H1 (cell line): ENCODE data around the gene CNPY3. TPM values are rescaled to one million over a fixed set of nuclear protein-coding genes. Genes with fewer than 3 reads are reported as not detected.

ENCODE experiments used
- CBX5 ChIP-seq: fragments of 300-800, 300-1000 bp; sonication (generic); IDR thresholded peaks from 2 replicates; pipeline ENCODE4 v1.7.1; 2016; ENCODE audit warnings: antibody characterized with exemption, low read length, low read depth
- KDM5A ChIP-seq: fragments of 200-600 bp; IDR thresholded peaks from 2 replicates; pipeline ENCODE4 v1.7.1; 2012; ENCODE audit warnings: mild to moderate bottlenecking, low read length, inconsistent platforms, mixed read lengths
- NRF1 ChIP-seq: IDR thresholded peaks from 2 replicates; pipeline ENCODE4 v1.6.1; 2011; ENCODE audit warnings: mild to moderate bottlenecking, low read depth, low read length, improper control_type of control experiment
- SAP30 ChIP-seq: fragments of 300-600 bp; sonication (generic); IDR thresholded peaks from 2 replicates; pipeline ENCODE4 v1.7.1; 2012; ENCODE audit warnings: low read length, moderate library complexity, mild to moderate bottlenecking, inconsistent platforms; ENCODE audit not compliant: insufficient read depth, insufficient replicate concordance
- SIX5 ChIP-seq: IDR thresholded peaks from 2 replicates; pipeline ENCODE4 v1.6.1; 2011; ENCODE audit warnings: mild to moderate bottlenecking, low read depth, low read length
- SP4 ChIP-seq: IDR thresholded peaks from 2 replicates; pipeline ENCODE4 v1.6.1; 2012; ENCODE audit warnings: low read length, inconsistent platforms
- SUZ12 ChIP-seq: fragments of 200-600 bp; sonication (generic); IDR thresholded peaks from 2 replicates; pipeline ENCODE4 v1.6.1; 2012; ENCODE audit warnings: mild to moderate bottlenecking, inconsistent platforms, low read length, moderate library complexity, mixed read lengths
- TAF1 ChIP-seq: IDR thresholded peaks from 2 replicates; pipeline ENCODE4 v1.6.1; 2011; ENCODE audit warnings: mild to moderate bottlenecking, low read depth, low read length
- TBP ChIP-seq: IDR thresholded peaks from 2 replicates; pipeline ENCODE4 v1.6.1; 2011; ENCODE audit warnings: low read depth, low read length, improper control_type of control experiment
- TCF12 ChIP-seq: IDR thresholded peaks from 2 replicates; pipeline ENCODE4 v1.6.1; 2011; ENCODE audit warnings: low read depth, mild to moderate bottlenecking, low read length
- polyA plus RNA-seq, 7 experiments: library from polyadenylated mRNA; depleted of rRNA in 3 of 7; stranded (reverse) in 5 of 7; unstranded in 2 of 7; fragments of >200 nt in 5 of 7; fragments of 200-250 nt in 2 of 7; gene quantifications; 1 replicate in 5 of 7; 2 replicates in 1 of 7; 4 replicates in 1 of 7; pipeline versions ENCODE4 v1.2.1 to v1.2.3, GENCODE V29; 2011 to 2013; ENCODE audit warnings: missing spikeins in 2 of 7, mixed read lengths in 2 of 7
- total RNA-seq: library from RNA; stranded (reverse); fragmentation: NEBNext Ultra II Directional; extraction: Animal tissue kit (Norgen Biotek cat#: 25700); gene quantifications from 2 replicates; pipeline ENCODE4 v1.2.1, GENCODE V29; 2021
- TF ChIP-seq, protein P1 (sequence below): fragments of 300-600 bp; sonication (generic); IDR thresholded peaks from 2 replicates; pipeline ENCODE4 v1.7.1; 2012; ENCODE audit warnings: low read length, moderate library complexity, mild to moderate bottlenecking, inconsistent platforms; ENCODE audit not compliant: insufficient replicate concordance
- TF ChIP-seq, protein P2 (sequence below): IDR thresholded peaks from 2 replicates; pipeline ENCODE4 v1.6.1; 2012; ENCODE audit warnings: inconsistent platforms

The CNPY3 gene
- total and polyA plus RNA-seq, 2 of the 8 experiments (the other 6 are each of a cell fraction or from before 2014, with no cell fraction given), result 49.6 to 64.5 TPM

DNA sequence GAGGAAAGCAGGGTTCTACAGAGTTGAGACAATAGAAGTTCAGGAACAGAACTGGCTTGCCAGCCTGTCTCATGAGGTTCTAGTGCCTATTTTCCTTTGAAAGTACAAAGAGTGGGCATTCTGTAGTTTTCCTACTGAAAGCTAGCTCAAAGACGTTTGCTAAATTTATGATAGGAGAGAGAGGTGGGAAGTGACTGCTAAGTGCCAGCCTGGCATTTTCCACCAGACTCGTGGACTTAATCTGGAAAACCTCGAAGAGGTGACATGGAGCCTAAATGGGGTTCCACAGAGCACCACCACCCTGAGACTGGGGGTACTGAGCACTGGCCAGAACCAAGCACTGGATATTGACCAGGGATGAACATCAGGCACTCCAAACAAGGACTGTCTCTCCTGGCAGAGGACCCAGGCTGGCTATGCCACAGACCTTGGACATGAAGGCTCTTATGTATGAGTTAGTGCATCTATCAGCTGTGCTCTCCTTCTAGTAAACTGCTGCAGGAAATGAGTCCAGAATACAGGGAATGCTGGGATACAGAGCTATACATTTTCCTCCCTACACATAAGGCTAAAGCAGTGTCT is 42.6 kb downstream of the CNPY3 start (continued):
- TF ChIP-seq, protein P1, sequence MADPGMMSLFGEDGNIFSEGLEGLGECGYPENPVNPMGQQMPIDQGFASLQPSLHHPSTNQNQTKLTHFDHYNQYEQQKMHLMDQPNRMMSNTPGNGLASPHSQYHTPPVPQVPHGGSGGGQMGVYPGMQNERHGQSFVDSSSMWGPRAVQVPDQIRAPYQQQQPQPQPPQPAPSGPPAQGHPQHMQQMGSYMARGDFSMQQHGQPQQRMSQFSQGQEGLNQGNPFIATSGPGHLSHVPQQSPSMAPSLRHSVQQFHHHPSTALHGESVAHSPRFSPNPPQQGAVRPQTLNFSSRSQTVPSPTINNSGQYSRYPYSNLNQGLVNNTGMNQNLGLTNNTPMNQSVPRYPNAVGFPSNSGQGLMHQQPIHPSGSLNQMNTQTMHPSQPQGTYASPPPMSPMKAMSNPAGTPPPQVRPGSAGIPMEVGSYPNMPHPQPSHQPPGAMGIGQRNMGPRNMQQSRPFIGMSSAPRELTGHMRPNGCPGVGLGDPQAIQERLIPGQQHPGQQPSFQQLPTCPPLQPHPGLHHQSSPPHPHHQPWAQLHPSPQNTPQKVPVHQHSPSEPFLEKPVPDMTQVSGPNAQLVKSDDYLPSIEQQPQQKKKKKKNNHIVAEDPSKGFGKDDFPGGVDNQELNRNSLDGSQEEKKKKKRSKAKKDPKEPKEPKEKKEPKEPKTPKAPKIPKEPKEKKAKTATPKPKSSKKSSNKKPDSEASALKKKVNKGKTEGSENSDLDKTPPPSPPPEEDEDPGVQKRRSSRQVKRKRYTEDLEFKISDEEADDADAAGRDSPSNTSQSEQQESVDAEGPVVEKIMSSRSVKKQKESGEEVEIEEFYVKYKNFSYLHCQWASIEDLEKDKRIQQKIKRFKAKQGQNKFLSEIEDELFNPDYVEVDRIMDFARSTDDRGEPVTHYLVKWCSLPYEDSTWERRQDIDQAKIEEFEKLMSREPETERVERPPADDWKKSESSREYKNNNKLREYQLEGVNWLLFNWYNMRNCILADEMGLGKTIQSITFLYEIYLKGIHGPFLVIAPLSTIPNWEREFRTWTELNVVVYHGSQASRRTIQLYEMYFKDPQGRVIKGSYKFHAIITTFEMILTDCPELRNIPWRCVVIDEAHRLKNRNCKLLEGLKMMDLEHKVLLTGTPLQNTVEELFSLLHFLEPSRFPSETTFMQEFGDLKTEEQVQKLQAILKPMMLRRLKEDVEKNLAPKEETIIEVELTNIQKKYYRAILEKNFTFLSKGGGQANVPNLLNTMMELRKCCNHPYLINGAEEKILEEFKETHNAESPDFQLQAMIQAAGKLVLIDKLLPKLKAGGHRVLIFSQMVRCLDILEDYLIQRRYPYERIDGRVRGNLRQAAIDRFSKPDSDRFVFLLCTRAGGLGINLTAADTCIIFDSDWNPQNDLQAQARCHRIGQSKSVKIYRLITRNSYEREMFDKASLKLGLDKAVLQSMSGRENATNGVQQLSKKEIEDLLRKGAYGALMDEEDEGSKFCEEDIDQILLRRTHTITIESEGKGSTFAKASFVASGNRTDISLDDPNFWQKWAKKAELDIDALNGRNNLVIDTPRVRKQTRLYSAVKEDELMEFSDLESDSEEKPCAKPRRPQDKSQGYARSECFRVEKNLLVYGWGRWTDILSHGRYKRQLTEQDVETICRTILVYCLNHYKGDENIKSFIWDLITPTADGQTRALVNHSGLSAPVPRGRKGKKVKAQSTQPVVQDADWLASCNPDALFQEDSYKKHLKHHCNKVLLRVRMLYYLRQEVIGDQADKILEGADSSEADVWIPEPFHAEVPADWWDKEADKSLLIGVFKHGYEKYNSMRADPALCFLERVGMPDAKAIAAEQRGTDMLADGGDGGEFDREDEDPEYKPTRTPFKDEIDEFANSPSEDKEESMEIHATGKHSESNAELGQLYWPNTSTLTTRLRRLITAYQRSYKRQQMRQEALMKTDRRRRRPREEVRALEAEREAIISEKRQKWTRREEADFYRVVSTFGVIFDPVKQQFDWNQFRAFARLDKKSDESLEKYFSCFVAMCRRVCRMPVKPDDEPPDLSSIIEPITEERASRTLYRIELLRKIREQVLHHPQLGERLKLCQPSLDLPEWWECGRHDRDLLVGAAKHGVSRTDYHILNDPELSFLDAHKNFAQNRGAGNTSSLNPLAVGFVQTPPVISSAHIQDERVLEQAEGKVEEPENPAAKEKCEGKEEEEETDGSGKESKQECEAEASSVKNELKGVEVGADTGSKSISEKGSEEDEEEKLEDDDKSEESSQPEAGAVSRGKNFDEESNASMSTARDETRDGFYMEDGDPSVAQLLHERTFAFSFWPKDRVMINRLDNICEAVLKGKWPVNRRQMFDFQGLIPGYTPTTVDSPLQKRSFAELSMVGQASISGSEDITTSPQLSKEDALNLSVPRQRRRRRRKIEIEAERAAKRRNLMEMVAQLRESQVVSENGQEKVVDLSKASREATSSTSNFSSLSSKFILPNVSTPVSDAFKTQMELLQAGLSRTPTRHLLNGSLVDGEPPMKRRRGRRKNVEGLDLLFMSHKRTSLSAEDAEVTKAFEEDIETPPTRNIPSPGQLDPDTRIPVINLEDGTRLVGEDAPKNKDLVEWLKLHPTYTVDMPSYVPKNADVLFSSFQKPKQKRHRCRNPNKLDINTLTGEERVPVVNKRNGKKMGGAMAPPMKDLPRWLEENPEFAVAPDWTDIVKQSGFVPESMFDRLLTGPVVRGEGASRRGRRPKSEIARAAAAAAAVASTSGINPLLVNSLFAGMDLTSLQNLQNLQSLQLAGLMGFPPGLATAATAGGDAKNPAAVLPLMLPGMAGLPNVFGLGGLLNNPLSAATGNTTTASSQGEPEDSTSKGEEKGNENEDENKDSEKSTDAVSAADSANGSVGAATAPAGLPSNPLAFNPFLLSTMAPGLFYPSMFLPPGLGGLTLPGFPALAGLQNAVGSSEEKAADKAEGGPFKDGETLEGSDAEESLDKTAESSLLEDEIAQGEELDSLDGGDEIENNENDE, result no peak
- TF ChIP-seq TAF1, result no peak
- no peak for TF ChIP-seq SIX5
- TF ChIP-seq TCF12, result no peak
- TF ChIP-seq KDM5A, result no peak
- TF ChIP-seq NRF1, result no peak
- TF ChIP-seq CBX5, result no peak
- TF ChIP-seq, protein P2, sequence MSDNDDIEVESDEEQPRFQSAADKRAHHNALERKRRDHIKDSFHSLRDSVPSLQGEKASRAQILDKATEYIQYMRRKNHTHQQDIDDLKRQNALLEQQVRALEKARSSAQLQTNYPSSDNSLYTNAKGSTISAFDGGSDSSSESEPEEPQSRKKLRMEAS, result no peak
- TF ChIP-seq SP4, result no peak
- no peak for TF ChIP-seq SAP30
- TF ChIP-seq SUZ12, result no peak
- no peak for TF ChIP-seq TBP
